T1000 (cell line): Measurements from ENCODE around the gene ACBD6.

Experiments
- DNase-seq: peaks from one replicate; lab custom pipeline; 2025; ENCODE audit warnings: mixed read lengths; lab: John Stamatoyannopoulos, UW

The ACBD6 gene

DNA sequence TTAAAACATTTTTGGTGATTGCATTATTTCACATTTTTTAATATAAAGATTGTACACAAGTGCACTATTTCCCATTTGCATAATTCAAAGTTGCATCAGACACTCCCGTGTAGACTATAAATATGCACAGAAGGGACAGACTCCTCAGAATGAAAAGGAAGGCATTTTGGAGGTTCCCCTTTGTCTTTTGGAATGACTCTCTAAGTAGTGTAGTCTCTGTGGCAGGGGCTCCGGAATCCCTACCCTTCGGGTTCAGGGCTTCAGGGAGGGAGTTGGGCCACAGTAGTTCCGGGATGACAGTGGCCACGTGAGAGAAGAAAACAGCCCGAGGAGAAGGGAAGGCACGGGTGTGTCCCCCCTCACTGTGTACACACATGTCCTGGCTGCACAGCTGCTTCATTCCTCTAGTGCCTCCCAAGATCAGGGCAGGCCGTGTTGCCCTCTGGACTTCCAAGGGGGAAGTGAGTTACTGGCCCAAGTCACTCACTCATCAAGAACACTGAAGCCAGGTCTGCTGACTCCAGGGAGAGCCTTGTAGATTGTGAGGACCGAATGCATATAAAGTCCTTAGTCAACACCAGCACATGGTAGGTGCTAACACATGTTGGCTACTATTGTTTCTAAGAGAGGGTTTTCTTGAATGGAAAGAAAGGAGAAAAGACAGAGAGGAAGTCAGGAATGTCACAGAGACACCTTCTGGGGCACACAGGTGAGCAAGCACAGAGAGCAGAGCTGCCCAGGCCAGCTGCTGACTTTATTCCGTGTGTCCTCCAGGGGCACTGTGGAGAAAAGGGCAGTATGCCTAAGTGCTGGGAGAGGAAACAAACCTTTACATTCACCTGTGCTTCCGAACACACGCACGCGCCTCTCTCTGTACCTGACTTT, 232.5 kb downstream of the ACBD6 start:
- no peak for DNase-seq

DNA sequence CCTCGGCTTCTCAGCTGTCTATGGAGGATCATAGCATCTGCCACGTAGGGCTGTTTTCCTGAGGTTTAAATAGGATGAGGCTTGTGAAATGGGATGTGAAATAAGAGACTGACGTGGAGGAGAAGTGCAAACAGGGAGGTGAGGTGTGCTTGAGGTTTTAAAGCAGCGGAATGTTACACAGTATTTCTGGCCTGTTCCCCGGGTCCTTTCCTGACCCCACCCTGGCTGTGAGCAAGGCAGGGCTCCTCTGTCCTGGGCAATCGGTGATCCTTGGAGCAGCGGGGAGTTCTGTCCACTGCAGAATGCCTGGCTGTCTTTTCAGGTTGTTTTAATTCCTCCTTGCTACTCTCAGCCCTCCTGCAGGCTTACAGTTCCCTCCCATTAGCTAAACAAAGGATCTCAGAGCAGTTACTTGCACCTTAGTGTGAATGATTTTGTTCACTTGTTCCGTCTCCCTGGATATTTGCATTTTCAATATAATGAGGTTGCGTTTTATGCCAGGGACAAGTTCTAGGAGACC, 233.8 kb downstream of the ACBD6 start:
- no peak for DNase-seq

DNA sequence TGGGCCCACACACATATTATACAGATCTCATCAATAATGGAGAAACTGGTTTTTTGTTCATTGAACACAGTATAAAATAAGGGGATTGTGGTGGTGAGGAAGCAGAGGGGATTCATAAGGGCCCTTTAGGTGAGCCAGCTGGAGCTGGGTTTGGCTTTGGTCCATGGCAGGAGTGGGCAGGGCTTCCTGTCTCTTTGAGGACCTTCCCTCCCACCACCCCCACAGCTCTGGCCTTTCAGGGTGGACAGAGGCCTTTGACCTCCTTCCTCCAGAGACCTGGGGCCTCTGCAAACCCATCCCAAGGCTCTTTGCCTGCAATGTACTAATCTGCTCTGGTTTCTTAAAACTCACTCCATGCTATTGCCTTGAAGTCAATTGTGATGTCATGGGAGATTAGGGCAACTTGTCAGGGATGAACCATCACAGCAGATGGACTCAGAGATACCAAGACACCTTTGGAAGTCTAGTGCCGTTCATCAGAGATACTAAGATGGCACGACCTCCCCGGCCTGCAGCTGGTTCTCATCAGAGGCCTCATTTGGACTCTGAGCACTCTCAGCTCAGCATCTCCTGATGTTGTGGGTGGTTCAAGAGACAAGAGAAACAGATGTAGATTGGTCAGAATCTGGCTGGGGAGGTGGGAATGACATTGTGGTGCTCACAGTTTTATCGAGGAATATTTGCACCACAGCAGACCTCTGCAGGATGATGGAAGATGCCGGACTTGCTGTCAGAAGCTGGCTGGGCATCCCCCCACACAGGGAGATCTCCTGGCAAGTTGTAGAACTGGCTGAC, 234.4 kb downstream of the ACBD6 start:
- DNase-seq: no peak

DNA sequence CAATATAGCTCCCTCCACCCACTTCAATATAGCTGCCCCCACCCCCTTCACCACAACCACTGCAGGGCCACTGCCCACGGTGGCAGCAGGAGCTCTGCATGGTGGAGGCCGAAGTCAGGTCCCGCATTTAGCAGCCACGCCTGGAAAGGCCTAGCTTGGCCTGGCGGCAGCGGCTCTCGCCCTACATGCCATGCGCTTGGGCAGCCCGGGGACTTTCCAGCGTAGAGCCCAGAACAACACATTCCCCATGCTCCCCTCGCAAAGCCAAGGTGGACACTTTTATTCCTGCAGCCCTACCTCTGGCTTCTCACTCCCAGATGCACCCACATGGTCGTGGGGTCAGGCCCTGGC, 235.2 kb downstream of the ACBD6 start:
- no peak for DNase-seq

DNA sequence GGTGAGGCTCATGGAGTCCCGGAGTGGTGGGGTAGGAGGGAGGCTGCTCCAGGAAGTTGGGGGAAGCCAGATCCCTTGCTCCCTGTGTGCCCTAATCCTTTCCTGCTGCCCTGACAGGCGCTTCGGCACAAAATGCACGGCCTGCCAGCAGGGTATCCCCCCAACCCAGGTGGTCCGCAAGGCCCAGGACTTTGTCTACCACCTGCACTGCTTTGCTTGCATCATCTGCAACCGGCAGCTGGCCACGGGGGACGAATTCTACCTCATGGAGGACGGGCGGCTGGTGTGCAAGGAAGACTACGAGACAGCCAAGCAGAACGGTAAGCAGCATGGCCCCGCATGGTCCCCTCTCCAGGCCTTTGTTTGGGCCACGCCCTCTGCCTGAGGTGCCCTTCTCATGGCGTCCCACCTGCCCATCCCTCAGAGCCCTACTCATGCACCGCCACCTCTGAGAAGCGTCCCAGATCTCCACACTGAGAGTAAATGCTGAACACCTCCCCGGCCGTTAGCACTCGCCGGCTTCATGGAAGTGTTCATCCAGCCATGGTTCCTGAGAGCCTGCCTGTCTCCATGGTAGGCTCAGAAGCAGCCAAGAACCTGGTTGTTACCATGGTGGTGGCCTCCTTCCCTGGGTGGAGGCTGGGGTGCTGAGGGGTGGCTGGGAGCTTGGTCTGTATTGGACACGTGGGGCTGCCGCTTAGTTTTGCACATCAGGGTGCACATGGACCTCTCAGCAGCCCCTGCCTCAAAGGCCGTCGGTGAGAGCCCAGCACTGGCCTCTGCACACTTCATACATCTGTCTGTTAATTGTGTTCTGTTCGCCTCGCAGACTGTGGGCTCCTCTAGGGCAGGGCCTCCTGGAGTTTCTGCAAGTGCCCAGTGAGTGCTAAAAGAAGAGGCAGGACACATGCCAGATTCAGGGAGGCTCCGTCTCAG, 235.8 kb downstream of the ACBD6 start:
- no peak for DNase-seq

DNA sequence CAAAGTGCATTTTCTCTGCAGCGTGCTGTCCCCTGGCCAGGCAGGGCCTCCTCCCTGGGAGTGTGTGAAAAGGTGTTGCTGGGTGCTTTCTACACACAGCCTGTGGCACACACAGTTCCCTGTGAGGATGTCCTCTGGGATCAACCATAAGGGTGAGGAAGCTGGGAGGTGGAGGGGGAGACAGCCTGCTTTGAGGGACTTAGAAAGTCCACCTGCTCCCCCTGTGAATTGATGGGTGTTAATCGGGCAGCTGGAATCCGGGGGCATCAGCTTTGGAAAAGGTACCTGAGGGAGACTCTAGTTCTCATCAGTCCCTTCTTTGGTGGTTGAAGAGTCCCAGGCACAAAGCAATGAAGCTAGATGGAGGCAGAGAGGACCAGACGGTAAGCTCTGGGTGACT, 236.5 kb downstream of the ACBD6 start:
- DNase-seq: no peak

DNA sequence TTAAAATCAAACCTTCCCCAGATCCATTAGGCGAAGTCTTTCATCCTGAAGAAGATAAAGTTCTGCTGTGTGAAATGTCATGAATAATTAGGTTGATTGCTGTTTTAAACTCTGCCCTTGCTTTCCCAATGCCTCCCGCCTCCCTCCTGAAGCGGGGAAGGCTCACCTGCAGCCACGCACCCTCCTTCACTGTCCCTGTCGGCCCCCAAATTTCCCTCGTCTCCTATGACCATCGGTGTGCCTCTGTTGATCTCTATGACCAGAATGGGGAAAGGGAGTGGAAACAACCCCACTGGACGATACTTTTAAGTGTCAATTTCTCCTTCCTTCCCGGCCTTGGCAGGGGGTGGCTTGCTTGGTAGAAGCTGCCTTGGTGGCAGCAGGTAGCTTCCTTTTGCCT, 237.2 kb downstream of the ACBD6 start:
- no peak for DNase-seq

DNA sequence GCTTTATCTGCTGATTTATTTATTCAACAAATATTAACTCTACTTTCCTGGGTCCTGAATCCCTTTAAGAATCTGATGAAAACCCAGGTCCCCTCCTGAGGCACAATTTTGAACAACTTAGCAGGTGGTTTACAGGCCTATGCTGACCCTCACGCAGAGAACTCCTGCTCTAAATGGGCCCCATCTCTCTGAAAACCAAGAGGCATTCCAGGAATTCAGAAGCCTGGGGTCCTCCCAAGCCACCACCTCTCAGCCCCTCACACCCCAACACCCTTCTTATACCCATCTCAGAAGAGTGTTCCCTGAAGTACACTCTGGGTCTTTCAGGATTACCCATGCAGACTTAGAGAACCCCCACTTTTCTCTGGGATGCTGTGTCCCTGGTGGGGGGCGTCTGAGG, 237.8 kb downstream of the ACBD6 start:
- no peak for DNase-seq

DNA sequence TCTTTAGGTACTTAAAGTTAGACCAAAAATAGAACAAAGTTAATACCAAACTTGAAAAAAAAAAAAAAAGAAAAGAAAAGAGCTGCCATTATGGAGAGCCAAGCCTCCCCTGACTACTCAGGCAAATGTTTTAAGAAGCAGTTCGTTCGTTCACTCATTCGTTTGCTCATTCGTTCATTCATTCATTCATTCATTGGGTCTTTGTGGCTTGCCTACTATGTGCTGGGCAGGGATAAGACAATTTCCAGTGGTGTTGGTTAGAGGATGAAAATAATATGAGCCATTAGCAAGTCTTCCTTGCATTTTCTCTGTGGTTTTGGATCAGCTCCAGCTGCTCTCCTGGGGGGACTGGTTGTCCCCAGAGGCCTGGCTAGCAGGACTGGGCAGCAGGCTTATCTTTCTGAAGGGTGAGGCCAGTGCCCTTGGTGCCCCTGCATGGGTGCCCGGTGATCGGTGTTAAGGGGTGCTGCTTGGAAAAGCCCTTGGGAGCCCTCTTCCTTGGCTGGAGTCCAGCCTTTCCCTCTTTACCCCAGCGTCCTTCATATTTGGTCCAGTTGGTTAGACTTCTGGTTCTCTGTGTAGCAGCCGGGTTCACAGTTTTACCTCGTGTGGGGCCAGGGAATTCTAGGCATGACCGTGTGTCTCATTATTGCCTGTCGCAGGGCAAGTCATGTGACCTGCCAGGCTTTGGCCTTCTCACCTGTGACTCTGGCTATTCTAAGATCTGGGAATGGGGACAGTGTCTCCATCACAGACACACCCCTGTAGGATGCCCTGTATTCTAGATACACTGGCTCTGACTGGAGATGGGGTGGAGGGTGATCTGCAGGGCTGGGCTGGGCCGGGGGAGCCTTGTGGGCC, 239.5 kb downstream of the ACBD6 start:
- no peak for DNase-seq

DNA sequence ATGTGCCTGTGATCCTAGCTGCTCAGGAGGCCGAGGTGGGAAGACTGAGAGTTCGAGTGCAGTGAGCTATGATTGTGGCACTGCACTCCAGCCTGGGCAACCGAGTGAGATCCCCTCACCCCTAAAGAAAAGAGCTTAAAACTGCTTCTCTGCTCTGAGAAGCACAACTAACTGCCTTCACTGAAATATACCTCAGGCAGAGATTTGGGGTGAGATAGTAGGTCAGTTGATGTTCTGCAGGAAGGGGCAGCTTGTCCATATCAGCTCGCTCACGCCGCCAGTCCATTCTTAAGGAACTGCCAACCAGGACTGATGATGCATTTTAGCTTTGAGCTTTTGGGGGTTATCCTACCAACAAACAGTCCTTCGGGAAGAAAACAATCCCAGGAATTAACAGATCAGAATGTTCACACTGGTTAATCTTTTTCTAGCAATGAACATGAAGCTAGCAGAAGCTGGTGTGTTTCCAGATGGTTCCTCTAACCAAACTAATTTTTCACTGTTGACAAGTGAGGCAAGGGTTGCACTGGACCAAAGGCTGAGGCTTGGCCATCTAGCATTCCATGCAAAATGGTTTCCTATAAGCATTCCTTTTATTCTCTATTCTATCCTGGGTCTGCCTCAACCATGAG, 240.7 kb downstream of the ACBD6 start:
- no peak for DNase-seq

DNA sequence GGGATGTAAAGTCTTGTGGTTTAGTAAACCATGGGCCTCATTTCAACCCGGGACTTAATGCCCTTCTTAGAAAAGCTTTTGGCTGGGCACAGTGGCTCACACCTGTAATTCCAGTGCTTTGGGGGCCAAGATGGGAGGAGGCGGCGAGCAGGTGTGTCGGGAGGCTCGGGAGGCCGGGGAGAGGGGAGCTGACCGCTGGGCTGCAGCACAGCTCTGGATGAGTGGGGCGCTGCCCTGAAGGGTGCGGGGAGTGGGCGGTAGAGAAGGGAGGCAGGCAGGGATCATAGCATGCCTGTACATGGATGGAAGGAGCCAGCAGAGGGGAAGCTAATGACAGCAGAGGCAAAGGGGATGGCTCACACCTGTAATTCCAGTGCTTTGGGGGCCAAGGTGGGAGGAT, 241.3 kb downstream of the ACBD6 start:
- DNase-seq: no peak

DNA sequence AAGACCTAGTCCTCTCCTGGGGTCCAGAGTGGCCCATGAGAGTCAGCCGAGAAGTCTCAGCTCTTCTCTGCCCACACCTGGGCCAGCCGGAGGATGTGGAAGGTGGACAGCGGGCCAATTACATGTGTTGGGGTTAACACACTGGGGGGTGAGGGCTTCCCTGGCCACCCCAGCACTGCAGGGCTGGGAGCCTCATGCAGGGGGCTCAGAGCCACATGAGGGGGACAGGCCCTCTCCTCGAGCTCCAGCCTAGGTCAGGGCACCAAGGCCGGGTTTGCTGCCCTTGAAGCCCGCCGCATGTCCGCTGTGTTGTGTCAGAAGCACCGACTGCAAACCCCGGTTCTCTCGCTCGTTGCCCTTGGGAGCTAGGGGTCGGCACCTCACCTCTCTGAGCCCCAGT, 241.8 kb downstream of the ACBD6 start:
- no peak for DNase-seq

DNA sequence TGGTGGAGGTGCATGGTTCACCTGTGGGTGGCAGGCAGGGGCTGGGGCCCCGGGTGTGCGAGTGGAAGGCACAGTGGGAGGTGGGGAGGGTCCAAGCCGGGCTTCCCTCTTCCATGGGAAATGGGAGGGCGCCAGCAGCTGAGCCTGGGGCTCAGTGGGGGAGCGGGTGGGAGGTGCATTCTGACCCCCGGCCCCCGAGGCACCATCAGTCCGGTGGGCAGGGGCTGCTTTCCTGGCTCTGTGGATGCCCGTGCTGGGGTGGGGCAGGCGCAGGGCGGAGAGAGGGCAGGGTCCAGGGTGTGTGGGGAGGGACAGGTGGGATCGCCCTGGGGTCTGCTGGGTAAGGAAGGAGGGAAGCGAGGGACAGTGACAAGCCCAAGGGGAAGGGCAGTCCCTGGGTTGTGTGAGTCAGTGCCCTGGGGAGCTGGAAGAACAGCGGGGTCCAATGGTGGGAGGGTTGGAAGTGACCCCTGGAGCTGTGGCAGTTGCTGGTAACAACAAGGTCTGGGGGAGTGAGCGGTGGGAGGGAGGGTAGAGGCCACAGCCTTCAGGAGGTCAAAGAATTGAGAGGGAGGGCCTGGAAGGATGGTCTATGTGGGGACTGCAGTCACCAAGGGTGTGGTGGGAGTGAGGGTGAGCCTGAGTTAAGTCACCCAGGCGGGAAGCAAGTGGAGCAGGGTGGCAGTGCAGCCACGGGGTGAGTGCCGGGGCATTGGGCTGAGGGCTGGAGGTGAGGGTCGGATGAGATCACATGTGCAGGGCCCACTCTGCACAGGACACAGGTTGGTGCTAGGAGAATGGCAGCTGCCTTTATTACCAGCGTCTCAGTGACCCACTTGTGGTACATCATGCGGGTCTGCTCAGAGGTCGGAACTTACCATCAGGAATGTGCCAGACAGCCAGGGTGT, 242.7 kb downstream of the ACBD6 start:
- no peak for DNase-seq

DNA sequence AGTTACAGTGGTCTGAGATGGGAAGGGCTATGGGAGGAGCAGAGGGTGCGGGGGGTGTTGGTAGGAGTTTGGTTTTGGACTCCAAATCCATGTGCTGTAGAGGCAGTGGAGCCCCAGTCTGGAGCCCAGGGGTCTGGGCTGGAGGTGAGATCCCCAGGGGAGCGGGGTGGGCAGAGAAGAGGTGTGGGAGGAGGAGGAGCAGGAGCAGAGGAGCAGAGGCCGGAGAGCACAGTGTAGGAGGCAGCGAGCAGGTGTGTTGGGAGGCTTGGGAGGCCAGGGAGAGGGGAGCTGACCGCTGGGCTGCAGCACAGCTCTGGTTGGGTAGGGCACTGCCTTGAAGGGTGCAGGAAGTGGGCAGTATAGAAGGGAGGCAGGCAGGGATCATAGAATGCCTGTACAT, 243.4 kb downstream of the ACBD6 start:
- DNase-seq: no peak

DNA sequence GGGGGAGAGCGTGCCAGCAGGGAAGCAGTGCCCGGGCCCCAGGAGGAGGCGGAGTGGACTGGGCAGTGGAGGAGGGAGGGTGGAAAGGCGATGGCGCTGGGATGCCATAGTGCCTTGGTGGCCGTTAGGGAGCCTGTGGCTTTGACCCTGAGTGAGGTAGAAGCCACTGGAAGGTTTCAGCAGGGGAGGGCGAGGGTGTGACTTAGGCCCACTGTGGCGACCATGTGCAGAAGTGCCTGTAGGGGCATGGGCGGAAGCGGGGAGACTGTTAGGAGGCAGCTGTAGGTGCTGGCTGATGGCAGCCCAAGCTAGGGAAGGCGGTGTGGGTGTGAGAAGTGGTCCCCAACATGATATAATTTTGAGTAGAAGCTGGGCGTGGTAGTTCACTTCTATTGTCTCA, 244.1 kb downstream of the ACBD6 start:
- DNase-seq: no peak

DNA sequence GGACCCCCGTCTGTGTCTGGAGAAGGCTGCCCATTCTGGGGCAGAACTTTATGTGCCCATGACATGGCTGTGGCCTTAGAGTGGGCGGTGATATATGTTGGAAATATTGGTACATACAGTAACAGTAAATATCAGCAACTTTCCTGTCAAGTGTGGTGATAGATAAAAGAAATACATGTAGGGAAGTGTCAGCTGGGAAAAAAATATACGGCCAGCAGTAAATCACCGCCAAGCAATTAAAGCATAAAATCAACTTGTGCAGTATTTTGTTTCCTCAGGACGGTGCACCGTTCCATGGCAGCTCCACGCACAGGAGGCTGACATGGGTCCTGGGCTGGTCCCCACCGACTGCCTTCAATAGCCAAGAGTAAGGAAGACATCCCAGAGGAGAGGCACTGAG, 244.9 kb downstream of the ACBD6 start:
- no peak for DNase-seq

DNA sequence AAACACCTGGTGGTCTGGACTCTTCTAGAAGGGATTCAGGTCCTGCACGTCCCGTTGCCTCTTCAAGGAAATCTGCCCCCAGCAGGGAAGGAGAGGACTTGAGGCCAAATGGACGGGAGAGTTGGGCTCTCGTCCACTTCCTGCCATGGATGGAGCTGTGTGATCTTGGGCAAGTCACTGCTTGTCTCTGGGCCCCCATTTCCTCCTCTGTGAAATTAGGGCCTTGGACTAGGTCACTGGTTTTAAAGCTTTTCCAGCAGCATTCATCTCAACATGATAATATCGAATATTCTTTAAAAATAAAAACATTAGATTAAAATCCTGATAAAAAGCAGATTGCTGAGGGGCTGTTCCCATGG, 245.4 kb downstream of the ACBD6 start:
- DNase-seq: no peak

DNA sequence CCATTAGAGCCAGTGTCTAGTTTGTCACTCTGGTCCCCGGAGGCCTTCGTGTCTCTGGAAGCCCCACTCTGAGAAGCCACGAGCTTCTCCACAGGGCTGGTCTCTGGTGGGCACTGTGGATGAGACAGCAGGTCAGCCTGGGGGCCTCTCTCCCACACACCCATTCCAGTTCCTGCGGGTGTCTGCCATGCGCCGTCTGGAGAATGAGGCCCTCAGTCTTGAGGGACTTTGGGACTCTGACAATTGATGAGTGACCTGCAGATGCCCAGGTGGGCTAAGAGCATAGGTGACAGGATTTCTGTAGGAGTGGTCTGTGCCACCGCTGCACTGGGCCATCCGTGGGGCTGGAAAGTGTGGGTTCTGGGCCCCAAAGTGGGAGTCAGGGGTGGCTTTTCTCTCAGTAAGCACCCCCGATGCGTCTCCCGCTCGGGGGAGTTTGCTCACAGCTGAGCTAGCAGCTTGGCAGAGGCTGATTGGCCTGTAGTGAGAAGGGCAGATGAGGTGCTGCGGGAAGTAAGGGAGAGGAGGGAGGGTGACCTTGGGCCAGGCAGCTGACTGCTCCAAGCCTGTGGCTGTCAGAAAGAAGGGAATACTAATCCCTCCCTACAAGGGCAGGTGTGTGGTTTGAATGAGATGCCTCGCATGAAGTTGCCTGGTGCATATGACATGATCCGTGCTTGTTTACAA, 245.9 kb downstream of the ACBD6 start:
- no peak for DNase-seq
